Osteoblast (primary cell): Measurements from ENCODE around the gene TF. TPM values are rescaled to one million over a fixed set of nuclear protein-coding genes. Genes with fewer than 3 reads are reported as not detected.

ENCODE experiments used
- DNase-seq: peaks from one replicate; pipeline ENCODE4 v3.0.0; 2011; ENCODE audit warnings: low spot score, mixed read lengths; ENCODE audit not compliant: insufficient read length; ENCODE audit errors: missing footprints
- H2AFZ ChIP-seq: 2 replicates; pipeline ENCODE4 v1.6.0; 2011; ENCODE audit warnings: mild to moderate bottlenecking, low read length
- H3K27ac ChIP-seq: 2 replicates; pipeline ENCODE4 v1.5.1; 2011; ENCODE audit warnings: mild to moderate bottlenecking, low read depth, low read length, moderate library complexity
- H3K27me3 ChIP-seq: 2 replicates; pipeline ENCODE4 v1.6.0; 2012; ENCODE audit warnings: mild to moderate bottlenecking, control low read depth, inconsistent platforms, low read length, moderate library complexity; ENCODE audit not compliant: insufficient read depth
- H3K36me3 ChIP-seq: 2 replicates; pipeline ENCODE4 v1.5.1; 2011; ENCODE audit warnings: mild to moderate bottlenecking, low read length, control low read depth, moderate library complexity; ENCODE audit not compliant: insufficient read depth
- H3K4me1 ChIP-seq: 2 replicates; pipeline ENCODE4 v1.5.1; 2011; ENCODE audit warnings: mild to moderate bottlenecking, low read length, control low read depth, moderate library complexity; ENCODE audit not compliant: insufficient read depth
- H3K4me2 ChIP-seq: 2 replicates; pipeline ENCODE4 v1.6.0; 2011; ENCODE audit warnings: mild to moderate bottlenecking, low read length; ENCODE audit not compliant: insufficient read depth
- H3K4me3 ChIP-seq: fragments of 200-600 bp; sonication (generic); 3 replicates; pipeline ENCODE4 v1.5.1; 2012; ENCODE audit warnings: mild to moderate bottlenecking, low read length, inconsistent platforms; ENCODE audit not compliant: insufficient read depth
- H3K79me2 ChIP-seq: 2 replicates; pipeline ENCODE4 v1.6.0; 2012; ENCODE audit warnings: mild to moderate bottlenecking, low read length, control low read depth, inconsistent platforms; ENCODE audit not compliant: insufficient read depth
- H3K9me3 ChIP-seq: 2 replicates; pipeline ENCODE4 v1.5.1; 2011; ENCODE audit warnings: low read depth, low read length, control low read depth
- H4K20me1 ChIP-seq: 2 replicates; pipeline ENCODE4 v1.6.0; 2012; ENCODE audit warnings: mild to moderate bottlenecking, low read length, control low read depth; ENCODE audit not compliant: insufficient read depth
- CTCF ChIP-seq: IDR thresholded peaks from 2 replicates; pipeline ENCODE4 v1.5.1; 2011; ENCODE audit warnings: mild to moderate bottlenecking, low read depth, low read length, moderate library complexity; ENCODE audit errors: extremely low read depth
- total RNA-seq: library from RNA; depleted of rRNA; stranded (reverse); fragments of >200 nt; gene quantifications from 2 replicates; pipeline ENCODE4 v1.2.3, GENCODE V29; 2012

TF gene
- total RNA-seq, 1 donor, result 0.36 TPM

DNA sequence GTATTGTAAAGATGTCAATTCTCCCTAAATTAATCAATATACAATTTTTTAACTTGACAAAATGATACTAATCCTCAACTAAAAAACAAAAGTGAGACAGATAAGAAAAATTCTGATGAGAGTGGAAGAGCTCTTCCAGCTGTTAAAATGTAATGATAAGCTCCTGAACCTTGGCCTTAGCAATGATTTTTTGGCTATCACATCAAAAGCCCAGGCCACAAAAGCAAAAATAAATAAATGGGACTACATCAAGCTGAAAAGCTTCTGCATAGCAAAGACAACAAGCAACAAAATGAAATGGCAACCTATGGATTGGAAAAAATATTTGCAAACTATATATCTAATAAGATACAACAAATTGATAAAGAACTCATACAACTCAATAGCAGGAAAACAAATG lies 35.4 kb downstream of the TF start:
- H3K9me3 ChIP-seq, result no peaks in the 10 kb centered on the region
- no peak for DNase-seq
- H3K27ac ChIP-seq, result no peak overlapping the region
- no peak for TF ChIP-seq CTCF
- H3K4me2 ChIP-seq, result no peak overlapping the region
- no peak overlapping the region for H2AFZ ChIP-seq
- H3K36me3 ChIP-seq, result no peaks in the 10 kb centered on the region
- H3K27me3 ChIP-seq, result peaks cover 10% of the 10 kb centered on the region
- H3K79me2 ChIP-seq, result no peaks in the 10 kb centered on the region
- no peak overlapping the region for H3K4me3 ChIP-seq
- H4K20me1 ChIP-seq, result no peaks in the 10 kb centered on the region
- no peaks in the 10 kb centered on the region for H3K4me1 ChIP-seq

GRCh38 chr3:133782454-133782853 lies 36.3 kb downstream of the TF start:
- Histone ChIP-seq H3K79me2 (no peaks in the 10 kb centered on the region), H2AFZ (no peak overlapping the region), H3K27ac (no peak overlapping the region), H3K4me1 (no peaks in the 10 kb centered on the region), H3K9me3 (no peaks in the 10 kb centered on the region), H3K4me3 (no peak overlapping the region), H4K20me1 (no peaks in the 10 kb centered on the region), H3K36me3 (no peaks in the 10 kb centered on the region), H3K27me3 (peaks cover 10% of the 10 kb centered on the region), H3K4me2 (no peak overlapping the region)
- no peak for DNase-seq
- no peak for TF ChIP-seq CTCF

DNA sequence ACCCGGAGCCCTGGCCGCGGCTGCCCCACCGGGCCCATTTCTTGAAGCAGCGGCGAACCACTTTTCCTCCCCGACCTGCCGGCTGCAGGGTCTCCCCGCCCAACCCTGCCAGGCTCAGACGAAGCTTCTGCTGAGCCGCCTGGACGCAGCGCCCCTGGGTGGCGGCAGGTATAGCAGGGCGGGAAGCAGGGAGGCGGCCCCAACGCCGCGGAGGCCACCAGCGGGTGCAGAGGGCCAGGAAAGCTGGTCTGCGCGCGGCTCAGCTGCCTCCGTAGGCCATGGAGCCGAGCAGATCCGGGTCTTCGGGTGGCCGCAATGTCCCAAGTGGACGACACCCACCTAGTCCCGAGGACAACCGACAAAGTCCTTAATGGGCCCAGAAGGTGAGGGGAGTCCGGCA lies 37.6 kb downstream of the TF start:
- no peaks in the 10 kb centered on the region for H3K79me2 ChIP-seq
- DNase-seq, result no peak
- H3K36me3 ChIP-seq, result no peaks in the 10 kb centered on the region
- no peak overlapping the region for H3K27ac ChIP-seq
- H3K9me3 ChIP-seq, result no peaks in the 10 kb centered on the region
- peaks cover 10% of the 10 kb centered on the region for H3K27me3 ChIP-seq
- no peak for TF ChIP-seq CTCF
- H3K4me1 ChIP-seq, result no peaks in the 10 kb centered on the region
- H2AFZ ChIP-seq, result no peak overlapping the region
- H3K4me2 ChIP-seq, result no peak overlapping the region
- H3K4me3 ChIP-seq, result no peak overlapping the region
- no peaks in the 10 kb centered on the region for H4K20me1 ChIP-seq

DNA sequence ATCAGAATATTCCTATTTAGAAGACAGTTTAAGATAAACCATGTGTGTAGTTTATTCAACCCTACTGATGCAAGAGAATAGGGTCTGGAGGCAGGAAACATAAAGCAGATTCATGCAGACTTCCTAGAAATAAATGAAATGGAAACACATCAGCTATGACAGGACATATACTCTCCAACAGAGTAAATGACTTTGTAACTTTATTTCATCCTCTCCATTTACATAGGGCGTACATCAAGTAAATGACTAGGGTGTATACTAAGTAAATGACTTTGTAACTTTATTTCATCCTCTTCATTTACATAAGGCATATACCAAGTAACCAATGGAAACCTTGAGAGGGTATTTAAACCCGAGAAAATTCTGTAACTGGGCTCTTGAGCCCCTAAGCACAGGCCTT lies 41.8 kb downstream of the TF start:
- no peaks in the 10 kb centered on the region for H3K79me2 ChIP-seq
- H4K20me1 ChIP-seq, result no peaks in the 10 kb centered on the region
- peaks cover 2% of the 10 kb centered on the region for H3K9me3 ChIP-seq
- DNase-seq, result no peak
- no peak overlapping the region for H3K27ac ChIP-seq
- H3K36me3 ChIP-seq, result no peaks in the 10 kb centered on the region
- H3K4me1 ChIP-seq, result no peaks in the 10 kb centered on the region
- peaks cover 6% of the 10 kb centered on the region for H3K27me3 ChIP-seq
- no peak overlapping the region for H3K4me3 ChIP-seq
- no peak overlapping the region for H3K4me2 ChIP-seq
- no peak for TF ChIP-seq CTCF
- no peak overlapping the region for H2AFZ ChIP-seq
